Activated CD4-positive, alpha-beta T cell treated with anti-CD3 and anti-CD28 coated beads, Interleukin-10, Interleukin-2, amounts not matched to agents 100 ng/mL and 50 ng/mL, durations not matched to agents 16 hours and 8 hours (primary cell): ENCODE data around the gene DPM3.
"Not testable (repeated sequence)": the region's sequence is repeated elsewhere in the genome, so short reads cannot be mapped to it uniquely, and the experiment has no call there.

Experiments used
- DNase-seq: peaks from one replicate; pipeline ENCODE4 v3.0.0-alpha.2; 2020

The DPM3 gene

DNA sequence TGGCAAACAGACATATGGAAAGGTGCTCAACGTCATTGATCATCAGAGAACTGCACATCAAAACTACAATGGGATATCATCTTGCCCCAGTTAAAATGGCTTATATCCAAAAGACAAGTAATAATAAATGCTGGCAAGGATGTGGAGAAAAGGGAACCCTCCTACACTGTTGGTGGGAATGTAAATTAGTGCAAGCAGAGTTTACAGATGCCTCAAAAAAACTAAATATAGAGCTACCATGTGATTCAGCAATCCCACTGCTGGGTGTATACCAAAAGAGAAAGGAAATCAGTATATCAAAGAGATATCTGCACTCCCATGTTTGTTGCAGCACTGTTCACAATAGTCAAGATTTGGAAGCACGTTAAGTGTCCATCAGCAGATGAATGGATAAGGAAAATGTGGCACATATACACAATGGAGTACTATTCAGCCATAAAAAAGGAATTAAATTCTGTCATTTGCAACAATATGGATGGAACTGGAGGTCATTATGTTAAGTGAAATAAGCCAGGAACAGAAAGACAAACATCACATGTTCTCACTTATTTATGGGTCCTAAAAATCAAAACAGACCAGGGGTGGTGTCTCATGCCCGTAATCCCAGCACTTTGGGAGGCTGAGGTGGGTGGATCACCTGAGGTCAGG lies 15.8 kb upstream of the DPM3 start:
- DNase-seq: not testable (repeated sequence)

DNA sequence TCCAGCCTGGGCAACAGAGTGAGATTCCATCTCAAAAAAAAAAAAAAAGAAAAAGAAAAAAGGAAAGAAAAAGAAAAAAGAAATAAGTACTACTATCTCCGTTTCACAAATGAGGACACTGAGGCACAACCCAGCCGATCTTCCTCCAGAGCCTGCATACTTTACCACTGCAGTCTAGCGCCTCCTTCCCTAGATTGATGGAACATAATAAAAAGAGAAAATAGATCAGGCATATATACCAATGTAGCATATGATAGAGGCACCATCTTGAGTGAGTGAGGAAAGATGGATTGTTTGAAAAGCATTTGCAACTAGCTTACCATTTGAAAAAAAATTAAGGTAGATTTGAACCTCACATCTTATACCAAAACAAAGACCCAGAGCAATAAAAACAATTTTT lies 5.2 kb upstream of the DPM3 start:
- DNase-seq: no peak

DNA sequence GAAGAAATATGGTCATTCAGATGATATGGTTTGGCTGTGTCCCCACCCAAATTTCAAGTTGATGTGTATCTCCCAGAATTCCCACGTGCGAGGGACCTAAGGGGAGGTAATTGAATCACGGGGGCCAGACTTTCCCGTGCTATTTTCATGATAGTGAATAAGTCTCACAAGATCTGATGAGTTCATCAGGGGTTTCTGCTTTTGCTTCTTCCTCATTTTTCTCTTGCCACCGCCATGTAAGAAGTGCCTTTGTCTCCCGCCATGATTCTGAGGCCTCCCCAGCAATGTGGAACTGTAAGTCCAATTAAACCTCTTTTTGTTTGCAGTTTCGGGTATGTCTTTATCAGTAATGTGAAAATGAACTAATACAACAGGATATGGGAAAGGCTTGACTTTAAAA lies 1.4 kb upstream of the DPM3 start:
- no peak for DNase-seq

DNA sequence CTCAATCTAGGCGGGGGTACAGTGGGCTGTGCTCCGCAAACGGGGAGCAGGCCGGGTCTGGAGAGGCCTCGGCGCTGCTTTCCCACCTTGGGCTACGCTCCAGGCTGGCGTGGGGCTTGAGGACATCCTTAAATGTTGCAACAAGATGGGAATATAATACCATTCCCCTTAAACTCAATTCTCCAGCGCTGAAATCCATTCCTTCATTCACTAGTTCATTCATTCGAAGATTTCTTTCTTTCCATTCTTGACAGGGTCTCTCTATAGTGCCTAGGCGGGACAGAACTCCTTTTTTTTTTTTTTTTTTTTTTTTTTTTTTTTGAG lies 261 bp upstream of the DPM3 start:
- DNase-seq: no peak

DNA sequence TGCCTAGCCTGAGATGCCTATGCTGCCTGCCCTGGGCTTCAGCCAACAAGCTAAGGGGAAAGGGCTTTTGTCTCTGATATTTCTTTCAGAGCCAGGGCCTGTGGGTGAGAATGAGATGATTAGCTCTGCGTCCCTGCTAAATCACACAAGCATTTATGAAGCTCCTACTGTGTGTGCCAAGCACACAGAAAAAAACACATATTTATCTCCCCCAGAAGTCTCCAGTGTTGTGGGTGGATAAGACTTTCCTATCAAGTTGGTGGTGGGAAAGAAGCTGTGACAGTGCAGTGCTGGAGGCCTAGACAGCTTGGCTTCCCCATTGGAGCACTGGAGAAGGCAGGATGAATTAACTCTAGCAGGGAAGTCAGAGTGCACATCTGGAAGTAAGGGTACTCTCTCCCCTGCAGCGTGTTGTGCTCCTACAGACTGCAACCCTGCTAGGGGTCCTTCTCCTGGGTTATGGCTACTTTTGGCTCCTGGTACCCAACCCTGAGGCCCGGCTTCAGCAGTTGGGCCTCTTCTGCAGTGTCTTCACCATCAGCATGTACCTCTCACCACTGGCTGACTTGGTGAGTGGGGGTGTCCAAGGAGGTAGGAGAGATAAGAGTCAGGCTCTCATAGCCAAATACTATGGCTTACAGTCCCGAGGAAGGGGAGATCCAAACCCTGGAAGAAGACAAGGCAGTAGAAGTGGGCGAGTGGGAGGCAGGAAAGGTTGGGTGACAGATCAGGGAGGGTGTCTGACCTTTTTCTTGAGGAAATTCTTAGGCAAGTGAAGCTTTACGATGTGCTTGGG lies 3.0 kb downstream of the DPM3 start:
- no peak for DNase-seq

DNA sequence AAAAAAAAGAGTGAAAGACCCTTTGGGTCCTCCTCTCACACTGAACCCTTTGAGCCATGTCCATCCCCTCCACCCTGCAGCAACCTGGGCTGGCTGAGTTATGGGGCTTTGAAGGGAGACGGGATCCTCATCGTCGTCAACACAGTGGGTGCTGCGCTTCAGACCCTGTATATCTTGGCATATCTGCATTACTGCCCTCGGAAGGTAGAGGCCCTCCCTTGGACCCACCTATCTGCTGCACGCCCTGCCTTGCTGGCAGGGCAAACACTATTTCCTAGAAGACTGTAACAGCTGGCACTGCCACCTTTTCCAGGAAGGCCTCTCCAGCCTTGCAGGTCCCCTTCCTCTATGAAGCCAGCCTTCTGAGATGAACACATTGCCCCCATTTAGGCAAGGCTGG lies 3.6 kb downstream of the DPM3 start:
- peak; percentile 64 for DNase-seq

DNA sequence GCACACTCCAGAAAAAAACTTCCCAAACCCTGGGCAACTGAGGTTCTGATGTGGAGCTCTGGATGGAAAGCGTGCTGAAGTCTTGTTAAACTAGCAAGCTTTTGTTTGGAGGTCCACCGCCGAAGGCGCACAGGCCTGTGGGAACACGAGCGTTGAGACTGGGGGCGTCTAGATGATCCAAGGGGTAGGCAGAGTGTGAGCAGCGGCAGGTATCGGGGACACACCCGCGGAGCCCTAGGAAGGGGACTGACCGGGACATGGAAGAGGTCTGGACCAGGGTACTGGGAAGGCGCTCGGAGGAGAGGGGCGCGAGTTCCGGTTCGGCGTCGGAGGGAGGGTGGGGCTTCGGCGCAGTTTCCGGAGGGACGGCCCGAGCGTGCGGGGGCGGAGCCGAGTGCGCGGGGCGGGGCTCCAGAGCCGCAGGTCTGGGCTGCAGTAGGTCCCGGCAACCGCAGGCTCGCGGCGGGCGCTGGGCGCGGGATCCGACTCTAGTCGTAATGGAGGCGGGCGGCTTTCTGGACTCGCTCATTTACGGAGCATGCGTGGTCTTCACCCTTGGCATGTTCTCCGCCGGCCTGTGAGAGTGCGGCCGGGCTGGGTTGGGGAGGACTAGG lies 4.8 kb downstream of the DPM3 start, which contains the start of gene SLC50A1:
SLC50A1 (plus strand) TSS at position 438 of the 614 bp plus-strand sequence; CDS start at position 498, 60 bp downstream.
- peak; percentile 97 for DNase-seq

DNA sequence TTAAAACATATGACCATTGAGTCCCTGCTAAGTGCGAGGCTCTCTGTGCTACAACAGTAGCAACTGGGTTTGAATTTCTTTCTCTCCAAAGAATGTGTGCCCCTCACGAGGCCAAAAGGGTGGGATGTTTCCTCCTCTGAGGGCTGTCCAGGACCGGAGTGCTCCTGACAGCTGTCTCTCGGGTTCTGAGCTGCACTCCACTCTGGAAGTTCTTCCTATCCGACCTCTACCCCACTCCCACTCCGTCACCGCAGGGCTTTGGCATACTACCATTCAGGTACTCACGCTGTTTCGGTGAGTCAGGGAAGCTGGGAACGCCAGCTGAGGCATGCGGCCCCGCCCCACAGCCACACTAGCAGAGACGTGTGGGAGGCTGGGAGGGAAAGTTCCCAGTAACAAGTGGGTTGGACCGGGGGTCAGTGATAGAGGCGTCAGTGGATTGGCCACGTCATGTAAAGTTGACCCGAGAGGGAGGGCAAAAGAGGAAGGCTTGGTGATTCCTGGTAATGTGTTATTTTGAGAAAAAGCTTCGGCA lies 5.4 kb downstream of the DPM3 start:
- peak; percentile 72 for DNase-seq

DNA sequence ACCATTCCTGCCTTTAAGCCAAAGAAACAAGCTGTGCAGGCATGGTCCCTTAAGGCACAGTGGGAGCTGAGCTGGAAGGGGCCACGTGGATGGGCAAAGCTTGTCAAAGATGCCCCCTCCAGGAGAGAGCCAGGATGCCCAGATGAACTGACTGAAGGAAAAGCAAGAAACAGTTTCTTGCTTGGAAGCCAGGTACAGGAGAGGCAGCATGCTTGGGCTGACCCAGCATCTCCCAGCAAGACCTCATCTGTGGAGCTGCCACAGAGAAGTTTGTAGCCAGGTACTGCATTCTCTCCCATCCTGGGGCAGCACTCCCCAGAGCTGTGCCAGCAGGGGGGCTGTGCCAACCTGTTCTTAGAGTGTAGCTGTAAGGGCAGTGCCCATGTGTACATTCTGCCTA lies 6.0 kb downstream of the DPM3 start:
- DNase-seq: no peak

DNA sequence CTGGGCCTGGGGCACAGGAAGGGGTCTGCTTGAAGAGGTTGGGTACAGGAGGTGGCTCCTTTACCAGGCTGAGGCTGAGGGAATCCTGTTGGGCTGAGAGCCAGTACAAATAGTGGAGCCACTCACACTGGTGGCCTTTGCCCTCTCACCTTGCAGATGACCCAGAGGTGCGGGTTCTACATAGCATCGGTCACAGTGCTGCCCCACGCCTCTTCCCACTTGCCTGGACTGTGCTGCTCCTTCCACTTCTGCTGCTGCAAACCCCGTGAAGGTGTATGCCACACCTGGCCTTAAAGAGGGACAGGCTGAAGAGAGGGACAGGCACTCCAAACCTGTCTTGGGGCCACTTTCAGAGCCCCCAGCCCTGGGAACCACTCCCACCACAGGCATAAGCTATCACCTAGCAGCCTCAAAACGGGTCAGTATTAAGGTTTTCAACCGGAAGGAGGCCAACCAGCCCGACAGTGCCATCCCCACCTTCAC lies 6.5 kb downstream of the DPM3 start:
- DNase-seq: no peak

DNA sequence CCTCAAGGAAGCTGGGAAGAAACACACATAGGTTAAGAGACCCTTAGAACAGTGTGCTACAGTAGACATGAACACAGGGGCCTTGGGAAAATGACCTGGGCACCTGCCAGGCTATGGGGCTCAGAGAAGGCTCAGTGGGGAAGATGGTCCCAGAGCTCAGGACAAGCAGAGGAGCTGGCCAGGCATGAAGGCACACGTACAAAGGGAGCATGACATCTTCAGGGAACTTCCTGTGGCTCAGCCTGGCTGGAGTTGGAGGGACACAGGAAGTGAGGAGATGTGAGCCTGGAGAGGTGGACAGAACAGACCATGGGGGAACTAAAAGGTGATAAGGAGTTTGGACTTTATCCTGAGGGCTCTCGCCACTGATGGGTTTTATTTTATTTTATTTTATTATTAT lies 8.5 kb downstream of the DPM3 start:
- DNase-seq: no peak

DNA sequence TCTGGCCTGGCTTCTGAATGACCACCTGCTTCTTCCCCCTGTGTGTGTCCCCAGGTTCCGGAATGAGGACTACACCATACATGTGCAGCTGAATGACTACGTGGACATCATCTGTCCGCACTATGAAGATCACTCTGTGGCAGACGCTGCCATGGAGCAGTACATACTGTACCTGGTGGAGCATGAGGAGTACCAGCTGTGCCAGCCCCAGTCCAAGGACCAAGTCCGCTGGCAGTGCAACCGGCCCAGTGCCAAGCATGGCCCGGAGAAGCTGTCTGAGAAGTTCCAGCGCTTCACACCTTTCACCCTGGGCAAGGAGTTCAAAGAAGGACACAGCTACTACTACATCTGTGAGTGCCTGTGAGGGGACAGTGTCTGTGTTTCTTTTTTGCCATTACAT lies 9.0 kb downstream of the DPM3 start:
- DNase-seq: no peak

DNA sequence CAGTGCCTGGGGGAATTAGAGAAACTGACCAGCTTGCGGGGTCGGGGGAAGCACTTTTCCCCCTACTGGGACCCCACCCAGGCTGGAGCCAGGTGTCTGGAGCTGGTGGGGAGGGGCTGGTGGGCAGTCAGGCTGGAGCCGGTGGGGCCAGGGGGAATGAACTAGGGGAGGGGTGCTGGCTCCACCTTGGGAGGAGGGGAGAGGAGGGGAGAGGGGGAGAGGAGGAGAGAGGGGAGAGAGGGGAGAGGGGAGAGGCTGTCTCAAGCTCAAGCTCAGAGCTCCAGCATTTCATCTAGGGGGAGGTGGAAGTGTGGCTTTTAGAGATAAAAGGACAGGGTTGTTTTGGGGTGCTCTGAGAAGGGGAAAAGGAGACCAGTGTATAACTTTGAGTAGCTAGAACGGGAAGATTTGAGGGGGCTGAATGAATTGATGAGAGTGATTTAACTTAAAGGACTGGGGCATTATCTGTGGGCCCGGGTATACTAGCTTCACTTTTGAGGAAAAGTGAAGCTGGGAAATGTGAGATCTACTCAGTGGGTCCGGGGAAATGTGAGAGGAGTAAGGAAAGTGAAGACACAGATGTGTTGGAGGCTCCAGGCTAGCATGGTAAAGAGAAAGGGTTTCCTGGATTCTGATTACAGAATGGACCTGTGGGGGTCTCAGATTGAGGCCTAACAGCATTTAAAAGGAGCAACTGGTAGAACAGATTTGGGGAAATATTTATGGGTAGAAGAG lies 9.9 kb downstream of the DPM3 start:
- DNase-seq: no peak

DNA sequence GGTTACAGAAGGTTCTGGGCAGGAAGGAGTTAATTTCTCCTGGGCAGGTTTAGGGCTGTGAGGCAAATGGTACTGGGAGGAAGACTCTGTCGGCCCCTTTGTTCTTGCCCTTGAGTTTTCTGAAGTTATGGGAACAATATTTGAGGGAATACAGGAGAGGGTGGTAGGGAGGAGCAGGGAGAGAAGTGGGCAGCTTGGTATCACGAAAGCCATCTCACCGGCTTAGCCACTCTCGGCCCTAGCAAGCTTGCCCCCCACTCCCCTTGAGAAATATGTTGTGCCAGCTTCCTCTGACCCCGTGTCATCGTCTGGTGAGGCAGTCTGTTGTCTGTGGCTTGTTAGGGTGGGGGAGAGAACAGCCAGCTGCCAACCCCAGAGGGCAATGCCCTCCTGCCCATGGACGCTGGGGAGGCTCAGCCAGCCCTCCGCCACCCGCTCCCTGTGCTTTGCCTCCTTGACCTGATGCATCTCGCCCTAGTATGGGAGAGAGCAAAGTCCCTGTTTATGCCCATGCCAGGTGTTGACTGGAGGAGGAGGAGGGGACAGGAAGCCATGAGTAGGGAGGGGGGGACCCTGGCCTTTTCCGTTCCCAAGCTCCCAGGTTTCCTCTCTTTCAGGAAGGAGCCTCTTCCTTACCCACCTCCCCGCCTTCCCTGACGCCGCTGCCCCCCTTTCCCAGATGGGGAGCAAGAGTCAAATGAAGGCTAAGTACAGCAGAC lies 11.4 kb downstream of the DPM3 start:
- DNase-seq: no peak

DNA sequence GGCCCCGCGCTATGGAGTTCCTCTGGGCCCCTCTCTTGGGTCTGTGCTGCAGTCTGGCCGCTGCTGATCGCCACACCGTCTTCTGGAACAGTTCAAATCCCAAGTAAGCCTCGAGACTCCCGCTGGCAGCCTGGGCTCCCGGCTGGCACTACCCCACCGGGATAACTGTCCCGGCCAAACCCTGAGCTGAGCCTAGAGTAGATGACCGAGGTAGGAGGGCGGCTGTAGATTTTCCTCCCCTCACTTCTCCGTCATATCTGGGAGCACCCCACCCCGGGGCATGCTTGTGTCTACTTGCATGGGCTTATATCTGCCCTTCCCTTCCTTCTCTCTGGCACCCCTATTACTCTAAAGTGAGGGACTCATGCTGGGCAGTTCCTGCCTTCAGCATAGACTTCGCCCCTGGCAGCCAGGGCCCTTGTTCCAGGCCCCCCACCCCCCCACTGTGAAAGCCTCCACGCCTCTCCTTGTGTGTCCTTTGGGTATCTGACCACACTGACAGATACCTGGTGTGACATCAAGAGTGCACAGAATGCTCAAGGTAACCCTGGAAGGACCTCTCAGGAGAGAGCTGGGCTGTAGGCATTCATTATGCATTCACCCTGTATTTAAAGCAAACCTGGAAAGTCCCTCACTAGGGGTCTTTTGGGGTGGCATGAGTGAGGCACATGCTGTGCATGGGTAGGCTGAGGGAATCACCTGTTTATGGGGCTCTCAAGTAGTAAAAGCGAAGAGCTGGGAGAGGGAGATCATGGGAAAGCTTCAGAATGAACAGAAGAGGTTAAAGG lies 12.2 kb downstream of the DPM3 start:
- DNase-seq: no peak

DNA sequence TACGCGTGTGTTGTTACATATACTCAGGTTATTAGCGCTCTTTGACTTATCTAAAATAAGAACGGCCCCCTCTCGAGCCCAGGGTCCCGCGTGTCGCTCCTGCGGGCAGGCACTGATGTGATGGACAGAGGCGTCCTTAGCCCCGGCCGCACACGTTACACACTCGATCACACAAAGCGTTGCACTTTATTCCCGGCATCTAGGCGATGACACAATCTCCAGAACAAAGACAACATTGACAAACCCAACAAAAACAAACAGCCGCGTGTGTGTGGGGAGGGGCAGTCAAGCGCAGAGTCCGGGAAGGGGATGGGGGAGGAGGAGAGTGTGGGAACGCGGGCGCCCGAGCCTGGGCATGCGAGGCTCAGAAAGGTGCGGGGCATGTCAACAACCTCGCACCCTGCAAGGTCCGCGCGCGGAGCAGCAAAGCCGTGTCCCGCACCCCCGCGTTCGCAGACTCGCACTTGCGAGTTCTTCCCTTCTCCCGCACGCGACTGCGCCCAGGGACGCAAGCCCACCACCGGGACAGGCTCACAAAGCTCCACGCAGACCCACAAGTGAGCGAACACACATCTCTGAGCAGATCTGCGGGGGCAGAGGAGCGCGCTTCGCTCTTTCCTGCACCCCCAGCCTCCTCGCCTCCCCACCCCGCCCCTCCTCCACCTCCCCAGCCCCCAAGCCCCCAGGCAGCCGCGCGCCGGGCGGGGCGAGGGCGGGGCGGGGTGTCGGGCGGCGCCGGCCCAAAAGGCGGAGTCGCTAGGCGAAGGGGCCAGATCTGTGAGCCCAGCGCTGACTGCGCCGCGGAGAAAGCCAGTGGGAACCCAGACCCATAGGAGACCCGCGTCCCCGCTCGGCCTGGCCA lies 13.0 kb downstream of the DPM3 start, which contains the start of gene EFNA1:
EFNA1 (plus strand) TSS at position 772 of the 862 bp plus-strand sequence. CDS start 102 bp downstream, outside the sequence.
- DNase-seq: peak; percentile 35

DNA sequence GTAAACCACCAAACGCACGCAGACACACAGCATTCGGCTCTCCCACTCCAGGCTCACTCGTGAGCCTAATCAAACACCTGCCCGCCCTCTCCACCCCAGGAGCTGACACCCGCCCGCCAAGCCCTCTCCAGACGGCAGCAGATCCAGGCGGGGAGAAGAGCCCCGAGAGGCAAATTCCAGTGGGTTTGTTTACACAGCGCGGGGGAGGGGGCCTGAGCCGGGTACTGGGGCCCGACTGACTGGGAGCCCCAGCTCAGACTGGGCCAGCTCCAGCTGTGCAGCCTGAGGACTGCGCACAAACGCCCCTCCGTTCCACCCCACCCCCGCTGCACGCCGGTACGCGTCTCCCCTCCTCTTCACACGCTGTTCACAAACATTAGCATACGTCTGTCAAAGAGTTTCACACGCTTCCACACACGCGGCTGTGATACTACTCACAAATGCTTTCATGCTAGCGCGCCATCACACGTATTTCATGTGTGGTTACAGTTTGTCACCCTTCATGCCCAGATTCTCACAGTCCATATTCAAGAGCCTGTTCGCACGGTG lies 13.7 kb downstream of the DPM3 start:
- peak; percentile 16 for DNase-seq

DNA sequence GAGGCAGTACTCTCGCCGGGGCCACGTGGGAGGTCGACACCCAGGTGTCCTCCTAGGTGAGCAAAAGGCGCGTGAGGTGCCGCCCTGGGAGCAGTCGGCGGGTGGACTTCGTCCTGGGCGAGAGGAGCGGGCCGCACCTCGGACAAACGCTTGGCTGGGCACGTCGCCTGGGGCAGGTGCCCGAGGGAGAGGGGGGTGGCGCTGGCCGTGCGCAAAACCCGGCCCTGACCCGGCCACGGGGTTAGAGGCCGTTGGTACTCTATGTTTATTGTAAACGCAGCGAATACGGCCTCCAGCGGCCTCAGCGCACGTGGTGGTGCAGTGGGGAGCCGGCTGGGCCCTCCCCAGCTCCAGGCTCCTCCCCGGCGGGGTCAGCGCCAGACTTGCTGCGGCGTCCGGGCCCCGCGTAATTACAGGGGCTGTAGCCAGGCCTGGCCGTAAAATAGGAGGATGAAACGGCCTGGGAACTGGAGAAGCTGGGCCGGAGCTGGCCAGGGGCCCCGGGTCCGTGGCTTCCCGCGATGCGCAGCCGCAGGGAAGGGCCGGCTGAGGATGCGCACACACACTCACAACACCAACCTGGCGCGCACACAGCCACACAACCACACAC lies 14.3 kb downstream of the DPM3 start:
- no peak for DNase-seq

DNA sequence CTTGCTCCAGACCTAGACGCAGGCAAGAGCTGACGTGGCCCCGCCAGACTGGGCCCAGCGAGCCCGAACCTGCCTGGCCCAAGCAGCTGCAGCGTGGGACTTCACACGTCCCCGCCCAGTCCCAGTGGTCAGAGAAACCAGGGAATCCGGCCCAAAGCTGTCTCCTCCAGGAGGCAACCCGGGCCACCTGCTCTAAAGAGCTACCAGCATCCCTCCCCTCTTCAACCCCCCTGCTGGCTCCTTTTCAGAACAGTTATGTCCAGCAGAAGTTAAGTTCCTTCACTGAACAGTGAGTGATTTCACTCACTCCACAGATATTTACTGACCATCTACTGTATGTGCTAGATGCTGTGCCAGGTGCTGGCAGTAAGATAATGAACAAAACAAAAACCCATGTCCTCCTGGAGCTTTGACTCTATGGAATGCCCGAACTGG lies 14.8 kb downstream of the DPM3 start:
- no peak for DNase-seq
